Ishikawa (cell line): ENCODE results near the gene TERT.

Experiments used
- CEBPB ChIP-seq: IDR thresholded peaks from 2 replicates; pipeline ENCODE4 v1.6.1; 2012
- CREB1 ChIP-seq: IDR thresholded peaks from 2 replicates; pipeline ENCODE4 v1.6.1; 2012; ENCODE audit warnings: low read depth
- EGR1 ChIP-seq: IDR thresholded peaks from 2 replicates; pipeline ENCODE4 v1.6.1; 2012
- EP300 ChIP-seq: IDR thresholded peaks from 2 replicates; pipeline ENCODE4 v1.6.1; 2012; ENCODE audit warnings: borderline replicate concordance
- FOXM1 ChIP-seq: IDR thresholded peaks from 2 replicates; pipeline ENCODE4 v1.6.1; 2012; ENCODE audit warnings: low read depth, borderline replicate concordance
- MAX ChIP-seq: IDR thresholded peaks from 2 replicates; pipeline ENCODE4 v1.6.1; 2012
- NFIC ChIP-seq: IDR thresholded peaks from 2 replicates; pipeline ENCODE4 v1.6.1; 2012
- RAD21 ChIP-seq: IDR thresholded peaks from 2 replicates; pipeline ENCODE4 v1.6.1; 2012; ENCODE audit warnings: low read depth
- REST ChIP-seq: IDR thresholded peaks from 2 replicates; pipeline ENCODE4 v1.6.1; 2012; ENCODE audit warnings: low read depth, mild to moderate bottlenecking
- TAF1 ChIP-seq: IDR thresholded peaks from 2 replicates; pipeline ENCODE4 v1.6.1; 2012; ENCODE audit warnings: low read depth, mild to moderate bottlenecking
- TCF12 ChIP-seq: IDR thresholded peaks from 2 replicates; pipeline ENCODE4 v1.6.1; 2012; ENCODE audit warnings: low read depth
- TEAD4 ChIP-seq: IDR thresholded peaks from 2 replicates; pipeline ENCODE4 v1.6.1; 2012
- USF1 ChIP-seq: IDR thresholded peaks from 2 replicates; pipeline ENCODE4 v1.6.1; 2012
- YY1 ChIP-seq: IDR thresholded peaks from 2 replicates; pipeline ENCODE4 v1.6.1; 2012; ENCODE audit warnings: low read depth
- ZBTB7A ChIP-seq: IDR thresholded peaks from 2 replicates; pipeline ENCODE4 v1.6.1; 2012; ENCODE audit warnings: low read depth

Gene TERT

GRCh38 chr5:1239505-1240251 is 55.2 kb downstream of the TERT start:
- no peak for TF ChIP-seq NFIC
- TF ChIP-seq USF1: no peak
- no peak for TF ChIP-seq TEAD4
- TF ChIP-seq CEBPB: no peak
- no peak for TF ChIP-seq EGR1
- no peak for TF ChIP-seq REST
- no peak for TF ChIP-seq FOXM1
- TF ChIP-seq ZBTB7A: no peak
- no peak for TF ChIP-seq TCF12
- no peak for TF ChIP-seq CREB1
- TF ChIP-seq EP300: no peak
- TF ChIP-seq YY1: no peak
- no peak for TF ChIP-seq MAX
- TF ChIP-seq RAD21: no peak
- TF ChIP-seq TAF1: no peak

GRCh38 chr5:1235838-1236237 is 59.0 kb downstream of the TERT start:
- TF ChIP-seq ZBTB7A (no peak), CREB1 (no peak), EP300 (no peak), MAX (no peak), RAD21 (no peak), NFIC (no peak), EGR1 (no peak), YY1 (no peak), REST (no peak), TCF12 (no peak), CEBPB (no peak), FOXM1 (no peak), TAF1 (no peak), USF1 (no peak)

- TF ChIP-seq CREB1: no peak
- peak; percentile 19; the same call in 1 of the 2 replicates for TF ChIP-seq RAD21
These were observed 59.5 kb downstream of the TERT start for GRCh38 chr5:1235379-1235778.

- TF ChIP-seq REST: no peak
- TF ChIP-seq YY1: no peak
- TF ChIP-seq RAD21: no peak
- TF ChIP-seq TCF12: no peak
- TF ChIP-seq NFIC: no peak
- no peak for TF ChIP-seq EP300
- no peak for TF ChIP-seq MAX
- TF ChIP-seq CEBPB: no peak
- TF ChIP-seq TAF1: no peak
These were observed 62.1 kb downstream of the TERT start for GRCh38 chr5:1232780-1233179.
